ENCODE data around the gene ACSL1.

Gene ACSL1

DNA sequence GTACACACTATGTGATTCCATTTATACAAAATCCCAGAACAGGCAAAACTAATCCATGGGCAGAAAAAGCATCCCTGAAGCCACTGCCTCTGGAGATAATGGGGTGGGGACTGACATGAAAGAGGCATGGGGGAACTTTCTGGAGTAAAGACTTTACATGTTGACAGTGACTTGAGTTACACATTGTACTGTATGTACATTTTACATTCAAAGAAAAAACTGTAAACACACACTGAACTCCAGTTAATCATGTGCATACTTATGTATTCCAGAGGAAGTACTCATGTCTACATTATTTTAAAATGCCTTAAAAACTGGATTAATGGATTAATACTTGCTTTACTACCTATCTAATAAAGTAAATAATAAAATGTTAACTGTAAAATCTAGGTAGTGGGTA lies 113.4 kb downstream of the ACSL1 start:
- Histone ChIP-seq H3K4me3 (ENCODE audit: insufficient read depth, low read length, poor library complexity, severe bottlenecking) (no peak overlapping the region), H3K9ac (ENCODE audit: low read length) (no peak overlapping the region), H3K4me2 (ENCODE audit: low read depth, low read length, poor library complexity, severe bottlenecking) (no peak overlapping the region), H3K27me3 (ENCODE audit: low read length) (no peaks in the 10 kb centered on the region), H3K9me3 (ENCODE audit: insufficient read depth, low read length) (no peaks in the 10 kb centered on the region), H2AFZ (ENCODE audit: low read depth, low read length, severe bottlenecking) (no peak overlapping the region), H3K79me2 (ENCODE audit: insufficient read depth, low read length) (peaks cover 14% of the 10 kb centered on the region; the same call in 1 of the 2 replicates), H3F3A (ENCODE audit: insufficient read depth) (peaks cover 3% of the 10 kb centered on the region), H3K9me2 (replicated peaks; ENCODE audit: insufficient read depth, low read length) (no peaks in the 10 kb centered on the region), H3K36me3 (ENCODE audit: low read length) (peaks cover 64% of the 10 kb centered on the region), H3K27ac (ENCODE audit: low read depth, low read length) (no peak overlapping the region), H4K20me1 (ENCODE audit: low read depth, low read length) (no peaks in the 10 kb centered on the region)
- TF ChIP-seq, protein P1, sequence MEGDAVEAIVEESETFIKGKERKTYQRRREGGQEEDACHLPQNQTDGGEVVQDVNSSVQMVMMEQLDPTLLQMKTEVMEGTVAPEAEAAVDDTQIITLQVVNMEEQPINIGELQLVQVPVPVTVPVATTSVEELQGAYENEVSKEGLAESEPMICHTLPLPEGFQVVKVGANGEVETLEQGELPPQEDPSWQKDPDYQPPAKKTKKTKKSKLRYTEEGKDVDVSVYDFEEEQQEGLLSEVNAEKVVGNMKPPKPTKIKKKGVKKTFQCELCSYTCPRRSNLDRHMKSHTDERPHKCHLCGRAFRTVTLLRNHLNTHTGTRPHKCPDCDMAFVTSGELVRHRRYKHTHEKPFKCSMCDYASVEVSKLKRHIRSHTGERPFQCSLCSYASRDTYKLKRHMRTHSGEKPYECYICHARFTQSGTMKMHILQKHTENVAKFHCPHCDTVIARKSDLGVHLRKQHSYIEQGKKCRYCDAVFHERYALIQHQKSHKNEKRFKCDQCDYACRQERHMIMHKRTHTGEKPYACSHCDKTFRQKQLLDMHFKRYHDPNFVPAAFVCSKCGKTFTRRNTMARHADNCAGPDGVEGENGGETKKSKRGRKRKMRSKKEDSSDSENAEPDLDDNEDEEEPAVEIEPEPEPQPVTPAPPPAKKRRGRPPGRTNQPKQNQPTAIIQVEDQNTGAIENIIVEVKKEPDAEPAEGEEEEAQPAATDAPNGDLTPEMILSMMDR (IDR thresholded peaks at IDR 0.05; ENCODE audit: insufficient read depth, low read length, poor library complexity, severe bottlenecking): no peak
- no peak for TF ChIP-seq EZH2phosphoT487 (conservative IDR thresholded peaks at IDR 0.05; ENCODE audit: low read length)

DNA sequence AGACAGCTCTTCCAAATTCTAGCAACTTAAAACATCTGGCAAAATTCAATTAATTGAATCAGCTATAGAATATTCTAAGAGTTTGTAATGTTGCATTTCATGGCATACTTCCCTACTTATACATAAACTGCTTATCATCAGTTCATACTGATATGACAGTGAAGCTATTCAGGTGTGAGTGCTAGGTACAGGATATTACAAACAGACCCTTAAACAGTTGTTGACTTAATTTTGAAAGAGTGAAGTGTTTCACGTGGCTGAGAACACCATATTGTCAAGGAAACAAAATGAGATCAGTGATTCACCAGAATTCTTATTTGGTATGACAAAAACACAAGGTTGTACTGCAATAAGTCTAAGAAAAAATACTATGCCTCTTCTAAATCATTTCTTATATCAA lies 119.3 kb downstream of the ACSL1 start:
- H4K20me1 ChIP-seq (ENCODE audit: low read depth, low read length): no peaks in the 10 kb centered on the region
- H3K4me2 ChIP-seq (ENCODE audit: low read depth, low read length, poor library complexity, severe bottlenecking): no peak overlapping the region
- H3K27me3 ChIP-seq (ENCODE audit: low read length): no peaks in the 10 kb centered on the region
- no peaks in the 10 kb centered on the region for H3F3A ChIP-seq (ENCODE audit: insufficient read depth)
- H3K9ac ChIP-seq (ENCODE audit: low read length): no peak overlapping the region
- no peak for TF ChIP-seq EZH2phosphoT487 (conservative IDR thresholded peaks at IDR 0.05; ENCODE audit: low read length)
- TF ChIP-seq, protein P1 (IDR thresholded peaks at IDR 0.05; ENCODE audit: insufficient read depth, low read length, poor library complexity, severe bottlenecking): no peak
- H3K4me3 ChIP-seq (ENCODE audit: insufficient read depth, low read length, poor library complexity, severe bottlenecking): no peak overlapping the region
- peaks cover 8% of the 10 kb centered on the region; the same call in 1 of the 2 replicates for H3K79me2 ChIP-seq (ENCODE audit: insufficient read depth, low read length)
- H3K36me3 ChIP-seq (ENCODE audit: low read length): peaks cover 60% of the 10 kb centered on the region
- no peaks in the 10 kb centered on the region for H3K9me3 ChIP-seq (ENCODE audit: insufficient read depth, low read length)
- H2AFZ ChIP-seq (ENCODE audit: low read depth, low read length, severe bottlenecking): no peak overlapping the region
- no peaks in the 10 kb centered on the region for H3K9me2 ChIP-seq (replicated peaks; ENCODE audit: insufficient read depth, low read length)
- no peak overlapping the region for H3K27ac ChIP-seq (ENCODE audit: low read depth, low read length)

DNA sequence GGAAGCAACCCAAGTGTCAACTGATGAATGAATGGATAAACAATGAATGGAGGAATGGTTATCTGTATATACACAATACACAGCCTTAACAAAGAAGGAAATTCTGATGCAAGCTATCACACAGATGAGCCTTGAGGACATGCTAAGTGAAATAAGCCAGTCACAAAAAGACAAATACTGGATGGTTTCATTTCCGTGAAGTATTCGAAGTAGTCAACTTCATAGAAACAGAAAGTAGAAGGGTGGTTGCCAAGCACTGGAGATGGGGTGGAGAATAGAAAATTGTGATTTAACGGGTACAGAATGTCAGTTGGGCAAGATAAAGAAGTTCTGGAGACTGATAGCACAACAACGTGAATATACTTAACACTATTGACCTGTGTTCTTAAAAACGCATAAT lies 120.1 kb downstream of the ACSL1 start:
- no peak overlapping the region for H3K4me3 ChIP-seq (ENCODE audit: insufficient read depth, low read length, poor library complexity, severe bottlenecking)
- peaks cover 8% of the 10 kb centered on the region; the same call in 1 of the 2 replicates for H3K79me2 ChIP-seq (ENCODE audit: insufficient read depth, low read length)
- H3K9me3 ChIP-seq (ENCODE audit: insufficient read depth, low read length): no peaks in the 10 kb centered on the region
- H3K4me2 ChIP-seq (ENCODE audit: low read depth, low read length, poor library complexity, severe bottlenecking): no peak overlapping the region
- H3K9ac ChIP-seq (ENCODE audit: low read length): no peak overlapping the region
- no peaks in the 10 kb centered on the region for H3K9me2 ChIP-seq (replicated peaks; ENCODE audit: insufficient read depth, low read length)
- H4K20me1 ChIP-seq (ENCODE audit: low read depth, low read length): no peaks in the 10 kb centered on the region
- no peak overlapping the region for H2AFZ ChIP-seq (ENCODE audit: low read depth, low read length, severe bottlenecking)
- no peaks in the 10 kb centered on the region for H3K27me3 ChIP-seq (ENCODE audit: low read length)
- H3F3A ChIP-seq (ENCODE audit: insufficient read depth): no peaks in the 10 kb centered on the region
- TF ChIP-seq, protein P1 (IDR thresholded peaks at IDR 0.05; ENCODE audit: insufficient read depth, low read length, poor library complexity, severe bottlenecking): no peak
- TF ChIP-seq EZH2phosphoT487 (conservative IDR thresholded peaks at IDR 0.05; ENCODE audit: low read length): no peak
- H3K27ac ChIP-seq (ENCODE audit: low read depth, low read length): no peak overlapping the region
- peaks cover 59% of the 10 kb centered on the region for H3K36me3 ChIP-seq (ENCODE audit: low read length)

All from SU-DHL-6 (cell line).